KMS-11 (cell line): Measurements from ENCODE around the gene LMAN1L.

ENCODE experiments used
- H2AFZ ChIP-seq: fragments of 200-600 bp; sonication (generic); 2 replicates; pipeline ENCODE4 v1.6.1; 2016; ENCODE audit warnings: antibody characterized with exemption, mixed run types, low read depth
- H3K27ac ChIP-seq: fragments of 200-600 bp; sonication (generic); 2 replicates; pipeline ENCODE4 v1.6.1; 2016; ENCODE audit warnings: mild to moderate bottlenecking, mixed run types
- H3K27me3 ChIP-seq: fragments of 200-600 bp; sonication (generic); 2 replicates; pipeline ENCODE4 v1.6.1; 2017; ENCODE audit warnings: mild to moderate bottlenecking, low read depth, mixed run types, moderate library complexity; ENCODE audit not compliant: insufficient read depth
- H3K36me3 ChIP-seq: fragments of 200-600 bp; sonication (generic); 2 replicates; pipeline ENCODE4 v1.6.1; 2017; ENCODE audit warnings: mild to moderate bottlenecking, mixed run types; ENCODE audit not compliant: insufficient read depth
- H3K4me1 ChIP-seq: fragments of 200-600 bp; sonication (generic); 2 replicates; pipeline ENCODE4 v1.6.1; 2016; ENCODE audit warnings: mild to moderate bottlenecking, low read depth, mixed run types; ENCODE audit not compliant: poor library complexity, severe bottlenecking
- H3K4me2 ChIP-seq: fragments of 200-600 bp; sonication (generic); 2 replicates; pipeline ENCODE4 v1.7.0; 2016; ENCODE audit warnings: mild to moderate bottlenecking, mixed run types
- H3K4me3 ChIP-seq: fragments of 200-600 bp; sonication (generic); IDR thresholded peaks from 2 replicates; pipeline ENCODE4 v1.6.1; 2017; ENCODE audit warnings: low read depth, low read length, mixed read lengths; ENCODE audit not compliant: insufficient read depth
- H3K79me2 ChIP-seq: fragments of 200-600 bp; sonication (generic); 2 replicates; pipeline ENCODE4 v1.6.1; 2016; ENCODE audit warnings: low read depth, mixed run types; ENCODE audit not compliant: insufficient read depth
- H3K9ac ChIP-seq: fragments of 200-600 bp; sonication (generic); 2 replicates; pipeline ENCODE4 v1.6.1; 2016; ENCODE audit warnings: mild to moderate bottlenecking, mixed run types
- H4K20me1 ChIP-seq: fragments of 200-600 bp; sonication (generic); 2 replicates; pipeline ENCODE4 v1.6.1; 2016; ENCODE audit warnings: mild to moderate bottlenecking, mixed run types; ENCODE audit not compliant: insufficient read depth
- TF ChIP-seq, protein P1 (sequence below): fragments of 200-600 bp; sonication (generic); conservative IDR thresholded peaks from 2 replicates; pipeline ENCODE4 v1.6.1; 2017; ENCODE audit warnings: low read depth, mild to moderate bottlenecking, antibody characterized with exemption, low read length, moderate library complexity, mixed read lengths

The LMAN1L gene

DNA sequence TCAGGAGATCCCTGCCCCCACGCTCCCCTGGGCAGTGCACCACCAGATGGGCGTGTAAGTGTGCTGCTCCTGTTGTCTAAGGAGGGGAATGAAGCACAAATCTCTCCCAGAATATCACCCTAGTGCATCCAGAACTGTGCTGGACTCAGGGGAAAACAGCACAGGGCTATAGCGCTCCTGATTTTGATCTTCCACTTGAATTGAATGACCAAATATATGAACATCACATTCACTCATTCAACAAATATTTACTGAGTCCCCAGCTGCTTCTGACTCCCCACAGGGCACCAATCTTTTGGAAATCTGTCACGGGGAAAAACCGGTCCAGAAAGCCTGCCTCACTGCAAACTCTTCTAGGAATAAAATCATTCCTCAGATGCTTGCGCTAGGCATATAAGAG is 16.2 kb downstream of the LMAN1L start:
- no peaks in the 10 kb centered on the region for H3K4me1 ChIP-seq
- no peaks in the 10 kb centered on the region for H3K36me3 ChIP-seq
- TF ChIP-seq, protein P1, sequence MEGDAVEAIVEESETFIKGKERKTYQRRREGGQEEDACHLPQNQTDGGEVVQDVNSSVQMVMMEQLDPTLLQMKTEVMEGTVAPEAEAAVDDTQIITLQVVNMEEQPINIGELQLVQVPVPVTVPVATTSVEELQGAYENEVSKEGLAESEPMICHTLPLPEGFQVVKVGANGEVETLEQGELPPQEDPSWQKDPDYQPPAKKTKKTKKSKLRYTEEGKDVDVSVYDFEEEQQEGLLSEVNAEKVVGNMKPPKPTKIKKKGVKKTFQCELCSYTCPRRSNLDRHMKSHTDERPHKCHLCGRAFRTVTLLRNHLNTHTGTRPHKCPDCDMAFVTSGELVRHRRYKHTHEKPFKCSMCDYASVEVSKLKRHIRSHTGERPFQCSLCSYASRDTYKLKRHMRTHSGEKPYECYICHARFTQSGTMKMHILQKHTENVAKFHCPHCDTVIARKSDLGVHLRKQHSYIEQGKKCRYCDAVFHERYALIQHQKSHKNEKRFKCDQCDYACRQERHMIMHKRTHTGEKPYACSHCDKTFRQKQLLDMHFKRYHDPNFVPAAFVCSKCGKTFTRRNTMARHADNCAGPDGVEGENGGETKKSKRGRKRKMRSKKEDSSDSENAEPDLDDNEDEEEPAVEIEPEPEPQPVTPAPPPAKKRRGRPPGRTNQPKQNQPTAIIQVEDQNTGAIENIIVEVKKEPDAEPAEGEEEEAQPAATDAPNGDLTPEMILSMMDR = no peak
- H3K4me3 ChIP-seq = no peak overlapping the region
- H3K9ac ChIP-seq = no peak overlapping the region
- H2AFZ ChIP-seq = no peak overlapping the region
- H3K79me2 ChIP-seq = no peaks in the 10 kb centered on the region
- no peaks in the 10 kb centered on the region for H4K20me1 ChIP-seq
- H3K27ac ChIP-seq = no peak overlapping the region
- no peak overlapping the region for H3K4me2 ChIP-seq
- H3K27me3 ChIP-seq = peaks cover 57% of the 10 kb centered on the region

DNA sequence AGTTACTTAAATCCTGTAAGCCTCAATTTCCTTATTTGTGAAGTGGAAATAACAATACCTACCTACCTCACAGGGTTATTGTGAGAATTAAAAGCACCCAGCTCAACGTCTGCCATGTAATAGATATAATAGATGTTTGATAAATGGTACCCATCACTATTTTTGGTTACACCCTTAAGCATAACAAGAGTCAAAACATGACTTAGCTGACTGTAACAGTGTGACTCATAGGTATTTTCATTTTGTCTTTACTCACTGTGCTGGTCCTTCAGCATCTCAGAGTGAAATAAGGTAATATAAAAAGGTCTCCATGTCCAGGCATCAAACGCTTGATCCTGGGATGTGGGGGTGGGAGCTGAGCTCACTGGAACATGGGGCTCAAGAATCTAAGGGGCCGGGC is 16.9 kb downstream of the LMAN1L start:
- Histone ChIP-seq H3K79me2 (no peaks in the 10 kb centered on the region), H3K4me1 (no peaks in the 10 kb centered on the region), H3K27ac (no peak overlapping the region), H3K36me3 (no peaks in the 10 kb centered on the region), H3K27me3 (peaks cover 50% of the 10 kb centered on the region), H3K4me3 (no peak overlapping the region), H4K20me1 (no peaks in the 10 kb centered on the region), H3K9ac (no peak overlapping the region), H3K4me2 (no peak overlapping the region), H2AFZ (no peak overlapping the region)
- TF ChIP-seq, protein P1 = no peak

DNA sequence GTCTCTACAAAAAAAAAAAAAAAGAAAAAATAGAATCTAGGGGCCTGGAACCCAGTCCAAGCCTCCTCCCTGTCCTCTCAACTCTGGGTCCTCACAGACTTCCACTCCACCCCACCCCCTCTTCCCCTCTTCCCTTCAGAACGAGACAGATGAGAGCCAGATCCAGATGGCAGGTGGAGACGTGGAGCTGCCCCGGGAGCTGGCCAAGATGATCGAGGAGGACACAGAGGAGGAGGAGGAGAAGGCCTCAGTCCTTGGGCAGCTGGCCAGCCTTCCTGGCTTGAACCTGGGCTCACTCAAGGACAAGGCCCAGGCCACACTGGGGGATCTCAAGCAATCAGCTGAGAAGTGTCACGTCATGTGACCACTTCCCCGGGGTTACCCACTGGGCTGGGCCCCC is 17.4 kb downstream of the LMAN1L start:
- H3K4me2 ChIP-seq = no peak overlapping the region
- TF ChIP-seq, protein P1 = no peak
- H3K27ac ChIP-seq = no peak overlapping the region
- H3K36me3 ChIP-seq = no peaks in the 10 kb centered on the region
- no peaks in the 10 kb centered on the region for H3K79me2 ChIP-seq
- no peak overlapping the region for H3K9ac ChIP-seq
- no peak overlapping the region for H3K4me3 ChIP-seq
- no peaks in the 10 kb centered on the region for H3K4me1 ChIP-seq
- H2AFZ ChIP-seq = no peak overlapping the region
- H3K27me3 ChIP-seq = peaks cover 45% of the 10 kb centered on the region
- H4K20me1 ChIP-seq = no peaks in the 10 kb centered on the region

DNA sequence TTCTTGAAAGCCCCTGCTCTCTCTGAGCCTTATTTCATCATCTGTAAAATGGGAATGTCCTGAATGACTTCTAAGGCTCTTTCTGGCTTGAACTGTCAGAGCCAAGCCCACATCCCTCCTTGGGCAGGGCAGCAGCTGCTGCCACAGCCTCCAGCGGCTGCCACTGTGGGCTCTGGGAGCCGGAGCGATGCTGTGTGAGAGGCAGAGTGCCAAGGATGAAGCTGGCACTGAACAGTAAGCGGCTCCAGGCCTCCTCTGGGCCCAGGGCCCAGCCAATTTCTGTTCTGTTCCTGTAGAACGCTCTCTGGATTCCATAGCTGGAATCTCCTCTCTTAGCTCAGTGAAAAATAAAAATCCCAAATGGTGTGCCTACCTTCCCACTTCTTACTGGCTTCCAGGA is 18.2 kb downstream of the LMAN1L start:
- H3K27me3 ChIP-seq = peaks cover 37% of the 10 kb centered on the region
- TF ChIP-seq, protein P1 = no peak
- H3K4me1 ChIP-seq = no peaks in the 10 kb centered on the region
- no peak overlapping the region for H3K27ac ChIP-seq
- H3K79me2 ChIP-seq = no peaks in the 10 kb centered on the region
- H3K4me3 ChIP-seq = no peak overlapping the region
- H2AFZ ChIP-seq = no peak overlapping the region
- H3K9ac ChIP-seq = no peak overlapping the region
- H4K20me1 ChIP-seq = no peaks in the 10 kb centered on the region
- H3K36me3 ChIP-seq = no peaks in the 10 kb centered on the region
- no peak overlapping the region for H3K4me2 ChIP-seq
